Tibial nerve (tissue), 4 donors: Measurements from ENCODE around the gene TH.

Source experiments
- EP300 ChIP-seq, 2 donors: sonication (generic); formaldehyde crosslinking; IDR thresholded peaks; one replicate each; pipeline ENCODE4 v1.6.1; 2017; ENCODE audit warnings: antibody characterized with exemption in 2 of 2, mild to moderate bottlenecking in 1 of 2
- POLR2A ChIP-seq, 2 donors: fragments of 450-650 bp; IDR thresholded peaks; one replicate each; pipeline ENCODE4 v1.6.1; 2017; ENCODE audit warnings: antibody characterized with exemption in 2 of 2, mild to moderate bottlenecking in 2 of 2, moderate library complexity in 2 of 2
- TF ChIP-seq, protein P1 (sequence below), 5 experiments: fragments of 200-600 bp in 3 of 5; fragments of 450-650 bp in 2 of 5; sonication (generic) in 3 of 5; IDR thresholded peaks; one replicate each; pipeline ENCODE4 v1.5.1; 2016 to 2019; ENCODE audit warnings: antibody characterized with exemption in 5 of 5, mild to moderate bottlenecking in 3 of 5, moderate library complexity in 2 of 5

DNA sequence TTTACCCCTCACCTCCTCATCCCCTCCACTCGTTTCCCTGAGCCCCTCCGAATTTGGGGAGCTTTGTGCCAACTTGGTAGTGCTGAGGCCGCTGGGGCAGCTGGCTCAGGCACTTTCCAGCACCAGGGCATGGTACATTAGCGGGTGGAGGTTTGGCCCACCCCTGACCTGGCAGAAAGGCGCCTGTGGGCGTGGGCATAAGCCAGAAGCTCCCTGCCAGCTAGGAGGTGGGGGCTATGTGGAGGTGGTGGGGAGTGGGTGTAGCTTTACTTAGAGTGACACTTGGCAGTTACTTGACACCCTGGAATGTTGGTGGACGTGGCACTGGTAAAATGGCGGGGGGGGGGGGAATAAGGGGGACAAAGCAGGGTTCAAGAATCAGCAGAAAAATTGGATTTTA, 22.2 kb downstream of the TH start:
- TF ChIP-seq, protein P1, sequence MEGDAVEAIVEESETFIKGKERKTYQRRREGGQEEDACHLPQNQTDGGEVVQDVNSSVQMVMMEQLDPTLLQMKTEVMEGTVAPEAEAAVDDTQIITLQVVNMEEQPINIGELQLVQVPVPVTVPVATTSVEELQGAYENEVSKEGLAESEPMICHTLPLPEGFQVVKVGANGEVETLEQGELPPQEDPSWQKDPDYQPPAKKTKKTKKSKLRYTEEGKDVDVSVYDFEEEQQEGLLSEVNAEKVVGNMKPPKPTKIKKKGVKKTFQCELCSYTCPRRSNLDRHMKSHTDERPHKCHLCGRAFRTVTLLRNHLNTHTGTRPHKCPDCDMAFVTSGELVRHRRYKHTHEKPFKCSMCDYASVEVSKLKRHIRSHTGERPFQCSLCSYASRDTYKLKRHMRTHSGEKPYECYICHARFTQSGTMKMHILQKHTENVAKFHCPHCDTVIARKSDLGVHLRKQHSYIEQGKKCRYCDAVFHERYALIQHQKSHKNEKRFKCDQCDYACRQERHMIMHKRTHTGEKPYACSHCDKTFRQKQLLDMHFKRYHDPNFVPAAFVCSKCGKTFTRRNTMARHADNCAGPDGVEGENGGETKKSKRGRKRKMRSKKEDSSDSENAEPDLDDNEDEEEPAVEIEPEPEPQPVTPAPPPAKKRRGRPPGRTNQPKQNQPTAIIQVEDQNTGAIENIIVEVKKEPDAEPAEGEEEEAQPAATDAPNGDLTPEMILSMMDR (IDR thresholded peaks at IDR 0.05), result no peak
- no peak for TF ChIP-seq POLR2A (IDR thresholded peaks at IDR 0.05)
- TF ChIP-seq EP300 (IDR thresholded peaks at IDR 0.05), result no peak
